ENCODE data around the gene LCN10. TPM values are rescaled to one million over a fixed set of nuclear protein-coding genes. Genes with fewer than 3 reads are reported as not detected.

Gene LCN10
- total RNA-seq, 2 donors from 2014 or later = 0.11 to 3.3 TPM

DNA sequence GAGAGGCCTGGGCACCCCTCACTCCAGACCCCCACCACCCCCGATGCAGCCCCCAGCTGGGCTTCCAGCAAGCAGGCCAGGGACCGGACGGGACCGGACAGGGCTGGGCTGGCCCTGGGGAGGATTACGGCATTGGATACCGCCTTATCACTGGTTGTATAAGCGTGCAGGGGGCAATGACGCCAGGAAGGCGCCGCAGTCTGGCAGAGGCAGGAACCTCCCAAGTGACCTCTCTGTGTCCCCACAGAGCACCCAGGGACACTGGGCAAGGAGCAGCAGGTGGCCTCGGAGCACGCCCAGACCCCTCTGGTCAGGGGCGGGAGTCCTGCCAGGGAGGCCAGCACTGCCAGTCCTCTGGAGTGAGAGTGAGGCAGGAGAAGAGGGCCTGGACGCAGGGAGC, 22.3 kb upstream of the LCN10 start:
- Histone ChIP-seq H3K9me3 (no peaks in the 10 kb centered on the region), H3K27ac (no peak overlapping the region), H3K36me3 (no peaks in the 10 kb centered on the region), H3K27me3 (no peaks in the 10 kb centered on the region), H3K4me3 (no peak overlapping the region), H3K4me1 (no peaks in the 10 kb centered on the region), H3K9ac (ENCODE audit: low read depth in 2 of 2, low read length in 2 of 2) (peak overlapping the region; percentile 12 to 35)
- intact Hi-C loops (cut with DNase I) = no loop called here
- no peak for DNase-seq
- TF ChIP-seq CTCF (IDR thresholded peaks at IDR 0.05) = no peak

DNA sequence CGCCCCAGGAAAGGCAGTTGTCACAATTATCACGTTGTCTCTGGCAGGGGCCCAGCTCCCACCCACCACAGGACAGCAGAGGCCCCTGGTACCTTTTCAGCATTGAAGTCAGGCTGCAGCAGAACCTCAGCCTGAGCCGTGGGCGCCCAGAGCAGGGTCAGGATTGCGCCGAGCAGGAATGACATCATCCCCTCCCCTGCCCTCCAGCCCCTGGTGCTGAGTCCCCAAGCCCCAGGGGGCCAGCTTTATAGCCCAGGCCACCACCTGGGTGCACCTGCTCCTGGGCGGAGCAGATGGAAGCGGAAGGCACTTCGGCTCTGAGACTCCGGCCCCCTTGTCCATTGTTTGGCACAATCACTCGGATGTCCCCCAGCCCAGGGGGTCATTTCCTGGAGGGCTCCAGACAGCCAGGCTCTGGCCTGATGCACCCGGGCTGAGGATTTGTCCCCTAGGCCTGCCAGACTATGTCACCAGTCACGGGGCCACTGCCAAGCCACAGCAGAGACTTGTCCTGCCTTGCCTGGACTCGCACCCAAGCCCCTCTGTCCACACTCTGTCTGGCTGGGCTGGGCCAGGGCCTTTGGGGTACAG, 21.7 kb upstream of the LCN10 start, which contains the start of gene LCN15:
TSS of gene LCN15 (minus strand) at position 218 of the 591 bp plus-strand sequence. CDS start at position 188, 30 bp downstream.
- intact Hi-C loops (cut with DNase I) = no loop called here

DNA sequence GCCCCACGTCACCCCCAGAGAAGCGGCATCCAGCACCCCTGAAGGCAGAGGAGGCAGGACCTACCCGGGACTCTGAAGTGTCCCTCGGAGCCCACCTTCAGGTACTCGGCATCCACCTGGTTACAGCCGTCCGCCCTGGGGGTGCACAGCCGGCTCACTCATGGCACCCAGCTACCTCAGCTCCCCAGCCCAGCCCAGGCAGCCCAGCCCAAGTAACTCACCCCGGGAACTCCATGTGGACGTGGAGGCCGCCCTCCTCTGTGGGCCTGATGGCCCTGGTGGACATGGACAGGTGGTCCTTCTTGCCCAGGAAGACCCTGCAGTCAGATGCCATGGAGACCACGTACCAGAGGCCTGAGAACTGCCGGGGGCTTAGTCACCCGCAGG, 20.9 kb upstream of the LCN10 start:
- no peaks in the 10 kb centered on the region for H3K4me1 ChIP-seq
- H3K36me3 ChIP-seq = no peaks in the 10 kb centered on the region
- H3K27ac ChIP-seq = no peak overlapping the region
- H3K9me3 ChIP-seq = no peaks in the 10 kb centered on the region
- no peak for TF ChIP-seq CTCF (IDR thresholded peaks at IDR 0.05)
- intact Hi-C loops (cut with DNase I) = no loop called here
- H3K4me3 ChIP-seq = no peak overlapping the region
- H3K9ac ChIP-seq (ENCODE audit: low read depth in 2 of 2, low read length in 2 of 2) = no peak overlapping the region
- DNase-seq = no peak
- no peaks in the 10 kb centered on the region for H3K27me3 ChIP-seq

More for the DNA sequence above, 21.7 kb upstream of the LCN10 start, which contains the start of gene LCN15:
- peak within 1 kb of the TSS; percentile 12 to 35 for H3K9ac ChIP-seq (ENCODE audit: low read depth in 2 of 2, low read length in 2 of 2)
- no peak for TF ChIP-seq CTCF (IDR thresholded peaks at IDR 0.05)
- H3K36me3 ChIP-seq = no peaks in the 10 kb centered on the region
- no peak within 1 kb of the TSS for H3K4me3 ChIP-seq
- no peak for DNase-seq
- H3K4me1 ChIP-seq = no peaks in the 10 kb centered on the region
- H3K27ac ChIP-seq = no peak within 1 kb of the TSS
- H3K27me3 ChIP-seq = no peaks in the 10 kb centered on the region
- no peaks in the 10 kb centered on the region for H3K9me3 ChIP-seq

- intact Hi-C loops (cut with DNase I) = no loop called here
- Histone ChIP-seq H3K9me3 (no peaks in the 10 kb centered on the region), H3K4me3 (no peak overlapping the region), H3K4me1 (no peaks in the 10 kb centered on the region), H3K27ac (no peak overlapping the region), H3K27me3 (no peaks in the 10 kb centered on the region), H3K36me3 (no peaks in the 10 kb centered on the region), H3K9ac (ENCODE audit: low read depth in 2 of 2, low read length in 2 of 2) (no peak overlapping the region)
- TF ChIP-seq CTCF (IDR thresholded peaks at IDR 0.05) = no peak
- DNase-seq = peak; percentile 73
Measured at GRCh38 chr9:136762915-136763648, 20.3 kb upstream of the LCN10 start.

GRCh38 chr9:136762221-136762691, 19.5 kb upstream of the LCN10 start:
- Histone ChIP-seq H3K27me3 (no peaks in the 10 kb centered on the region), H3K4me3 (no peak overlapping the region)

More at GRCh38 chr9:136762221-136762691, 19.5 kb upstream of the LCN10 start:
- H3K36me3 ChIP-seq = no peaks in the 10 kb centered on the region
- no peak overlapping the region for H3K27ac ChIP-seq
- intact Hi-C loops (cut with DNase I) = no loop called here
- no peak overlapping the region for H3K9ac ChIP-seq (ENCODE audit: low read depth in 2 of 2, low read length in 2 of 2)
- TF ChIP-seq CTCF (IDR thresholded peaks at IDR 0.05) = no peak
- no peak for DNase-seq
- H3K4me1 ChIP-seq = no peaks in the 10 kb centered on the region
- H3K9me3 ChIP-seq = no peaks in the 10 kb centered on the region

All from colonic mucosa (tissue), 4 donors.